C1 segment of cervical spinal cord (tissue), 14 donors: ENCODE measurements around the gene LRRC75B.
"Not testable (repeated sequence)": the region's sequence is repeated elsewhere in the genome, so short reads cannot be mapped to it uniquely, and the experiment has no call there.

Experiments used
- DNase-seq, 14 donors: peaks; one replicate each; lab custom pipeline; 2025; lab: John Stamatoyannopoulos, UW

The LRRC75B gene

DNA sequence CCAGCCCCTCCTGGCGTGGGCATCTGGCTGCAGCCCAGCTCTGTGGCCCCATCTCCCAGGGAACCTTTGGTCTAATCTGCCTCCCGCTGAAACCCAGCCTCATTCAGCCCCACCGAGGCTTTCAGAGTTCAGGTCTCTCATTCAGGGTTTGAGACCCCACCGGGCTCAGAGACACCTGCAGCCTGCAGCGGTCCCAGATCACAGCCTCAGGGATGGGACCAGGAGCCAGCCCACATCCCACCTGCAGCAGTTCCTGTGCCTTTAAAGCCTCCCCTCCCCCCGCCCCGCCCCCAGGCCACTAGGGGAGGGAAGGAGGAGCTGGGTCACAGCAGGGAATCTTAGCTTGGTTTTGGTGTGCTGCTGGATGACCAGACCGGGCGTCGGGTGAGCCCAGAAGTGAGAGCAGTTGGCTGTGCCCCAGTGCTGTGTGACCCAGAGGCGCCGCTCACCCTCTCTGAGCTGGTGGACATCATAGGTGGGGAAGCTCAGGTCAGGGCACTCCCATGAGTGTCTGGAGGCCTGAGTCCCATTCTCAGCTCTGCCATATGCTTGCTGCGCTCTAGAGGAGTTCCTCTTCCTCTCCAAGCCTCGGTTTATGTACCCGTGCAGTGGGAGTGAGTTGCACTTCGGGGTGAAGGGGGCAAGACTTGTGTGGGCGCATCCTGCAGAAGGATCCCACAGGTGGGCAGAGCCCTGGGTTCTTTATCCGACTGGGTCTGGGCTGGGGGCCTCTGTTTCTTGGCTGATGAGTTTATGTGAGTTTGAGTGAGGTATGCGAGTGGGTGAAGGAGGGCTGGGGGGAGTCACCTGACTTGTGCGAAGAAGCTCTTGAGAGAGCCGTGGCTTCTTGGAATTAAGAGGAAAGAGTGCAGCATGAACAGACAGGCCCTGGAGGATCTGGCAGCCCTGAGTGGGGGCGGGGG lies 10.2 kb upstream of the LRRC75B start, which contains the start of gene GGT1:
Gene GGT1 (plus strand): TSS at position 347 of the 923 bp plus-strand sequence. CDS start 7,889 bp downstream, outside the sequence.
- not testable (repeated sequence) for DNase-seq

DNA sequence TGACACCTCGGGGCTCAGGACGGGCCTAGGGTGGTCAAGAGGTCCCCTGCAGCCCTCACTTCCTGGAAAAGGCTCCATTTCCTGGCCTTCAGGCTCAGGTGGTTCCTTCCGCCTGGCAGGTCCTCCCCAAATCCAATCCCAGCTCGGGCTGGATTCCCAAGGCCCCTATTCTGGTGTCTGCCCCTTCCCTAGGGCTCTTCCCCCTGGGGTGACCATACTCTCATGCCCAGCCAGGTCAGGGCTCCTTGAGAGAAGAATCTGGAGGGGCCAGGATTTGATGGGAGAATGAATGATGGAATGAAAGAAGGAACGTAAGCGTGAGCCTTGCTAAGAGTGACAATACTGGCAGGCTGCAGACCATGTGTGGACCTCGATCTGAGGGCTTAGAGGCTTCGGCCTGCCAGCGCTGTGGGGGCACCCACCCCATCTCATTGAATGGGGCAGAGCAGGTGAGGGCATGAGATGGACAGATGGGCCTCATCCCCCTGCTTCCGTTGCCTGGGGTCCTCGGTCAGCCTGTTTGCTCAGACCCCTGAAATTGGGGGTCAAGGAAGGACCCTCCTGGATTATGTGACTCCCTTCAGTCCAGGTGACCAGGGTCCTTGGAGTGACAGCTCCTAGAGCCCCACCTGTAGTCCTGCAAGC lies 9.4 kb upstream of the LRRC75B start:
- DNase-seq = not testable (repeated sequence)

DNA sequence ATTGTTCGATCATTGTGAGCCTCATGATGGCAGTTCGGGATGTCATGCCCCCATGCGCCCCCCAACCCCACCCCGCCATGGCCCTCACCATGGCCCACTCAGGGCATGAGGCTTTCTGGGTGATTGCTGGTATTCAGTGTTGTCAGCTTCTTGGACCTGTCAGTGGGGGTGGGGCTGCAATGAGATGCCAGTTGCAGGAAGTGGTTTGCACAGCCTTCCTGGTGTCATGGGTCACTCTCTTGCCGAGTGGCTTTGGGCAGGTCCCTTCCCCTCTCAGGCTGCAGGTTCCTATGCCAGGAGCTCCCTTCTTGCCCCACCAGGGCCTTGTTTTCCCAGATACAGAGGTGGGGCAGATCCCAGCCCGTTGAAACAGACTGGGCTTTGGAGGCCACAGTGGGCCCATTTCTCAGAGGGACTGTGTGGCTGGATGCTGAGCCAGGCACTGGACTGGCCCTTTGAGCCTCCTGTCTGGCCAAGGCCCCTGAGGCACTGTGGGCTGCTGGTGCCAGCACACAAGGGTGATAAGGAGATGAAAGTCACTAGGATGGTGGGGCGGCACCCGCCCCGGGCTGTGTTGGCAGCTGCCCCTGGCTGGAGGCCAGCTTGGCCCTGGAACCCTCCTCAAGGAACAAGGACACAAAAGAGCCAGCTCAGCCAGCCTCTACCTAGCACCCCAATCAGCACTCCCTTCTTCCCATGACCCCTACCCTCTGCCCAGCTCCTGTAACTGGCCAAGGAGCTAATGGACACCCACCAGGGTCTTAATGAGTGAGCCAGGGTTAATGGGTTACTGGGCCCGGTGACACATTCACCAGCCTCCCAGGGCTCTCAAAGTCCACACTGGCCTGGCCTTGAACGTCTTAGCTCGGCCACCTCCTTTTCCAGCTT lies 8.6 kb upstream of the LRRC75B start:
- no peak for DNase-seq

DNA sequence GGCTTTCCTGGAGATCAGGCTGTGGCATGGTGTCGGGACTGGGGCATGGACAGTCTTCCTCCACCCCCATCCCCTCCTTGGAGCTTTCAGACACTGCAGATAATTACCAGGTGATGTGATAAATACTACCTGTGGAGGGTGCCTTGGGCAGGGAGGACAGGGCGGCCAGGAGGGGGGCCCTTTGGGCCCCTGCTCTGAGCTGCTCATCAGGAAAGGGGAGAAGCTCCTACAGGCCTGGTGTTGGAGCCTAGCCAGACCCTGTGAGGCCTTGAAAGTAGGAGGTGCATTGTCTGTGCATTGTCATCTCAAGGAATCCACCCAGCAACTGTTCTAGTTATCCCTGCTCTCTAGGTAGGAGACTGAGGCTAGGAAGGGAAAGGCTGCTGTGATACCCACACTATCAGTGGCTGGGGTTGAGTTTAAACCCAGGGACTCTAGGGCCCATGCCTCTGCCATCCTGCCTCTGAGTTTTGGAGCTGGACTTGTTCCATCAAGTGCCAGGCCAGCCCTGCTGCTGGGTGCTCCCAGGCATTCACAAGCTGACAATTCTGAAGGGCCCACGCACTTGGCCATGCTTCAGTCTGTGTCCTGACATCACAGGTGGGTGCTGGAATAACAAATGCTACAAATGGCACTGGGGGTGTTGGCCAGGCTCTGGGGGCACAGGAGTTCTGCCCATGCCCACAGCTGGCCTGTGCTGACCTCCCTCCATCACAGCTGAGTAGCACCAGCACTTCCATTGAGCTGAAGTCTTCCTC lies 7.3 kb upstream of the LRRC75B start:
- DNase-seq = not testable (repeated sequence)

DNA sequence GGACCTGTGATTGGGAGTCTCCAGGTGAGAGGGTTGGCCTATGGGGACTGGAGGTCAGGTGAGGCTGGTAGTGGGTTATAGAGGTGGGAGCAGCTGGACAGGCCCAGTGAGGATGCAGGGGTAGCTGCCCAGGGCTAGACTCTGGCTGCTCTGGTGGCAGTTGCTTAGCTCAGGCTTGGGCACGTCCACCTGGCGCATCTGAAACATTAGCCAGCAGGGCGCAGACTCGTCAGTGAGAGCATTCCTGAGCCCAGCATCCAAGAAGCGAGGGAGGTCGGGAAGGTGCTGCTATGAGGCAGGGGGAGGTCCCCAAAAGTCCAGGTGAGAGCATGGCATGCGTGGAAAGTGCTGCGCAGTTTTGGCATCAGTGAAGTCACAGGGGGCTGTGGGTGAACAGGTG lies 6.6 kb upstream of the LRRC75B start:
- no peak for DNase-seq

DNA sequence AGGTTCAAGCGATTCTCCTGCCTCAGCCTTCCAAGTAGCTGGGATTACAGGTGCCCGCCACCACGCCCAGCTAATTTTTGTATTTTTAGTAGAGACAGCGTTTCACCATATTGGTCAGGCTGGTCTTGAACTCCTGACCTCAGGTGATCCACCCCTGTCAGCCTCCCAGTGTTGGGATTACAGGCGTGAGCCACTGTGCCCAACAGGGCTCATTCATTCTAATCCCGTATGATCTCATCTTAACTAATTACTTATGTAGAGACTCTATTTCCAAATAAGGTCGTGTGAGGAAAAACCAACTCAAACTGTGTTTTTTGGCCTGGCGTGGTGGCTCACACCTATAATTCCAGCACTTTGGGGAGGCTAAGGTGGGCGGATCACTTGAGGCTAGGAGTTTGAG lies 4.2 kb upstream of the LRRC75B start:
- not testable (repeated sequence) for DNase-seq

DNA sequence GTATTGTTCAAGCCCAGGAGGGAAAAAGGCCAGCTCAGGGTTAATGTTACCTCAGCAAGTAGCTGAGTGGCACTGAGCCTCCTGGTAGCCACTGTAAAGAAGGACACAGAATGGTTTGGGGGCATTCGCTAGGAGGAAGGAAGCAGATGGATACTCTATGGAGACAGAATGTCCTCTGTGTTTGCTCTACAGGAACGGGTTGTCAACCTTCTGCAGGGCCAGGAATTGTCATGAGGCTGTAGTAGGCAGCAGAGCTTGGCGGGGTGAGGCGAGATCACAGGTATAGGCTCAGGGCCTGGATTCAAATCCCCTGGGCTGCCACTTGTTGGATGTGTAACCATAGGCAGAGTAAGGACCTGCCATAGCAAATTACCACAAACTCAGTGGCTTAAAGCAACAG lies 3.0 kb upstream of the LRRC75B start:
- no peak for DNase-seq

DNA sequence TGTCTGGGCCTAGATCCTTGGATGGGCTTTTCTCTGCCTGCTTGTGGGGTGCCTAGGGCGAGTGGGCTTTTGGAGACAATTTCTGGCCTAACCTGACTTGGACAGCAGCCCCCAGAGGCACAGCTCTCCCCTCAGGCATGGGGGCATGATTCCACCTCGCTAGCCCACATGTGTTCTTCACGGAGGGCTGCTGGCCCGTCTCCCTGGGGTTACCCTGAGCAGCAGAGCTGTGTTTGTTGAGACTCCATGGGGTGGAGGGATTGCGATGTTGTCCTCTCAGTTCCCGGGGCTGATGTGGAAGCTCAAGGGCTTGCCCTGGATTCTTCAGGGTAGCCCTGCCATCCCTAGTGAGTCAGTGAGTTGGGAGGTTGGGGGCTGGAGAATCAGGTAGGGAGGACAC lies 2.4 kb upstream of the LRRC75B start:
- DNase-seq = no peak

DNA sequence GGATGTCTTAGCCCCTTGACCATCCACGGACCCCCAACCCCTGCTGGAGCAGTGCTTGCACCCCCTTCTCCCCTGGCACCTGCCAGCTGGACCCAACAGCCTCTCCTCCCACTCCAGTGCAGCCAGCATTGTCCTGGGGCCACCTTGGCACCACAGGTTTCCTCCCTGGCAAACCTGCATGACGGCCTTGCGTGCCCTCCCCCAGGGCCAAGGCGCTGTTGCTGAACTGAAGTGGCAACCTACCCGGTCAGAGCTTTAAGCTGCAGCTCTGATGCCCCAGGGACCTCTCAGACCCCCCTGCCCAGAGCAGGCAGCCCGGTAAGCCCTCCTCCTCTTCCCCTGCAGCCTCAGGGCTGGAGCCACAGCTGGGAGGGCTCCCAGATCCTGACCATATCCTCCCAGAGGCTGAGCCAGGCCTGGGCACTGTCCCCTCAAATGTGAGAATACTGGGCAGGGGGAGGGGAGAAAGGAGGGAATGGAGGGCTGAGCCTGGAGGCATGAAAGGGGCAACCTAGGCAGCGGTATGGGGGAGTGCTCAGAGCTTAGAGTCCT lies 1.8 kb upstream of the LRRC75B start:
- DNase-seq = no peak

DNA sequence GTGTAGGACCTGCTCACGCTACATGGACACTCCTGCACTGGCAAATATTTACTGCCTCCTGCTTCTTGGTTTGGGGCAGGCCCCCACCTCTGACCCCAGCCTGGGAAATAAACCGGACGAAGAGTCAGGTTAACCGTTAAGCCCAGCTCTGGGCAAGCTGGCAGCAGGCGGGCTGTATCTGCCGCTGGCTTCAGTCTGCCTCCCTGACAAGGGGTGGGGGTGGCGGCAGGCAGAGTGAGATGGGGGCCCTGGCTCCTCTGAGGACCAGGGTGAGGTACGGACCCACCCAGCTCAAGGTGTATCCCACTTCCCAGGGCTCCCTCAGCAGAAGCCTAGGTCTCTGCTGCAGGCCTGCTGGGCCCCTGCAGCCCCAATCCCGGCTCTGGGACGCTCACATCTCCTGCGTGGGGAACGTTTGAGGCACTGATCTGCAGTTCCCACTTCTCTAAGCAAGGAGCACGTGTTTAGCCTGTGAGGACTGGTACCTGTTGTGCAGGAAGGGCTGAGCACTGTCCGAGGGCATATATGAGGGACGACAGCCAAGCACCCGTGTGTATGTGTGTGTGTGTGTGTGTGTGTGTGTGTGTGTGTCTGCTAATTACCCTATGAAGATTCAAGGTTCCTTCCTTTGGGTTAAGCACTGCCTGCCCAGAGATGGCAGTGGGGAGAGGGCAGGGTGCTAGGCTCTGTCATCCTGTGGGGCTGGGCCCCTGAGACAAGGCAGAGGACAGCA lies 1.1 kb upstream of the LRRC75B start:
- DNase-seq = no peak

DNA sequence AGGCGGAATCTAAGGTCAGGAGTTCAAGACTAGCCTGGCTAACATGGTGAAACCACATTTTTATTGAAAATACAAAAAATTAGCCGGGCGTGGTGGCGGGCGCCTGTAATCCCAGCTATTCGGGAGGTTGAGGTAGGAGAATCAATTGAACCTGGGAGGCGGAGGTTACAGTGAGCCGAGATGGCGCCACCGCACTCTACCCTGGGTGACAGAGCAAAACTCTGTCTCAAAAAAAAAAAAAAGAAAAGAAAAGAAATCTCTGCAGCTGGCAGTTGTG lies 624 bp upstream of the LRRC75B start:
- DNase-seq = not testable (repeated sequence)

DNA sequence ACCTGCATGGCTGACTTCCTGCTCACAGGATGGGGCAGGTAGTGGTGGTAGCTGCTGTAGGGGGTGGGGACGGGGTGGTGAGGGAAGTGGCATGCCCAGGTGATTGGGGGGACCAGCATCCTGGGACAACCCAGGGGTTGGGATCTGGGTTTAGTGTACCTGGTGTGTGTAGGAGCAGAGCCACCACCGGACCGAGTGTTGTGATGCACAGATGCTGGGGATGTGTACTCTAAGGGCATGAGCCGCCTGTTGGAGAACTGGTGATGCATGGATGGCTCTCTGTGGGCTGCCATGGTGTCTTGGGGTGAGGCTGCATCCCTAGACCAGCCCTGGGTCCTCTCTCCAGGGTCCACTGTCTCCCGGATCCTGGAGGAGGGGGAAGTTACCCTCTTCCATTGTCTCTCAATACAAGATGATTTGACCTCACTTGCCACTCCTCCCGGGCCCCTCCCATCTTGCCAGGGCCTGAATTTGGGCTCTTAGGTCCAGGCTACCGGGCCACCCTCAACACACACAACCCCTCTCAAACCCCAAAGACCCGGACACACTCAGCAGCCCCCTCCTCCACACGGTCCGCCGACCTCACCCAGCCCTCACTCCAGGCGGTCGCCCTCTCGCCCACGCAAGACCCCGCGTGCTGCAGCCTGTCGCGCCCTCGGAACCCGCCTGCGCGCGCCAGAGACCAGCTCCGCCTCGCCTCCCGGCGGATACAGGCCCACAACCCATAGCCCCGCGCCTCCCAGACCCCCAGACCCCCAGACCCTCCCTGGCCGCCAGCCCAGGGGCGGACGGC lies 619 bp downstream of the LRRC75B start:
- peak in 2 of 14 donors; percentile 33 to 42 for DNase-seq

DNA sequence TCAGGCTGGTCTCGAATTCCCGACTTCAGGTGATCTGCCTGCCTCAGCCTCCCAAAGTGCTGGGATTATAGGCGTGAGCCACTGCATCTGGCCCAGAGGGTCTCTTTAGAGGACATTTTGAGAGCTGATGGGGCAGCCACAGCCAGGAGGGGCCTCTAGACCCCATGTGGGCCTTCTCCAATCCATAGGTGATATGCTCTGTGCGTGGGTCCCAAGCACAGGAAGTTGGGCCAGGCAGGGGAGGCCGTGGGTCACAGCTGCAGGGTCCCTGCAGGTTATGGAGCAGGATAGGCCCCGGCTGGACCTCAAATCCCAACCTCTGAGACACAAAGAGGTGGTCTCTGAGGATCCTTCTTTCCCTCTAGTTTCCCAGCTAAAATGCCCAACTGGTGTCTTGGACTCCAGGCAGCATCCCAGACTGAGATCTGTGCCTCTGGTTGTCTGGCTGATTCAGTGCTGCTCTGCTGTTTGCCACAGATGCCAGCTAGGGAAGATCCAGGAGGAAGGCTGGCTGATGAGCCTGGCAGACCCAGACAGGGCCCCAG lies 1.5 kb downstream of the LRRC75B start:
- DNase-seq = no peak

DNA sequence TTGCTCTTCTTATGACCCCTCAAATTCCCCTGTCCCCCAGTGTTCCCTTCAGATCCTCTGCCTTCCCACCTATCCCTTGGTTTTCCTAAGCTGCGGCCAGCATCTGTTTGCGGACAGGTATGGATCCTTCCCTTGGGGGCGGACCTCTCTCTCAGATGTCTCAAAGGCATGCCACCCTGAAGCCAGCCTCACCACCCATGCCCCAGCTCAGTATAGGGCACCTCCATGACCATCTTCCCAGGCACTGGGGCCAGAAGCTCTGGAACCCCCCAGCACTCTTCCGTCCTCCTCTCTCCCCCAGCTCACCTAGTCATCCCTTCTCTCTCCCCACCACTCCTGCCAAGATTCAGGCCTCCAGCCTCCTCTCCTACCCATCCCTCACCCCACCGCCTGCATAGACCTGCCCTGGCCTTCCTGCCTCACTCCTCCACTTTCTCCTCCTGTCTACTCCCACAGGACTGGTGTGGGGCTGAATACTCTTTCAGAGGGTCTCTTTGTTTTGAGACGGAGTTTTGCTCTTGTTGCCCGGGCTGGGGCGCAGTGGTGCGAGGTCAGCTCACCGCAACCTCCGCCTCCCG lies 2.2 kb downstream of the LRRC75B start:
- no peak for DNase-seq

DNA sequence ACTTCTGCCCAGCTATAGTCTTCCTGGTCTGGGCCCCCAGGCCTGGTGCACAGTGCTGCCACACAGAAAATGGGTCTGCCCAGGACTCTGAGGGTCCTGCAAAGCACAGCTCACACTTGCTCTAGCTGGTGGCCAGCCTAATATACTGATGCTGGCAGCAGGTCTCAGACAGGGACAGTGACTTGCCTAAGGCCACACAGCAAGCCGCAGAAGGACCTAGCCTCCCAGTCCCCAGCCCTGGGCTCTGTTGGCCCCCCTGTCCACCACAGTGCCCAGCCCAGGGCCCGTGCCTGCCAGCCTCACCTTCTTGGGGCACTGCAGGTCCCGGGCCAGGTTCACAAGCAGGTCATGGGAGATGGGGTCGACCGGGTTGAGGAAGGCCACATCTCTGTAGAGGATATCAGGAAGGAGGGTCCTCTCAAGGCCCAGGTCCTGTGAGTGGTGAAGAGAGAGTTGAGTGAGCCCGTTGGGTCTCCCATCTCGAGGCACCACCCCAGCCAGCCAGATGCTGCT lies 3.3 kb downstream of the LRRC75B start:
- DNase-seq = no peak

DNA sequence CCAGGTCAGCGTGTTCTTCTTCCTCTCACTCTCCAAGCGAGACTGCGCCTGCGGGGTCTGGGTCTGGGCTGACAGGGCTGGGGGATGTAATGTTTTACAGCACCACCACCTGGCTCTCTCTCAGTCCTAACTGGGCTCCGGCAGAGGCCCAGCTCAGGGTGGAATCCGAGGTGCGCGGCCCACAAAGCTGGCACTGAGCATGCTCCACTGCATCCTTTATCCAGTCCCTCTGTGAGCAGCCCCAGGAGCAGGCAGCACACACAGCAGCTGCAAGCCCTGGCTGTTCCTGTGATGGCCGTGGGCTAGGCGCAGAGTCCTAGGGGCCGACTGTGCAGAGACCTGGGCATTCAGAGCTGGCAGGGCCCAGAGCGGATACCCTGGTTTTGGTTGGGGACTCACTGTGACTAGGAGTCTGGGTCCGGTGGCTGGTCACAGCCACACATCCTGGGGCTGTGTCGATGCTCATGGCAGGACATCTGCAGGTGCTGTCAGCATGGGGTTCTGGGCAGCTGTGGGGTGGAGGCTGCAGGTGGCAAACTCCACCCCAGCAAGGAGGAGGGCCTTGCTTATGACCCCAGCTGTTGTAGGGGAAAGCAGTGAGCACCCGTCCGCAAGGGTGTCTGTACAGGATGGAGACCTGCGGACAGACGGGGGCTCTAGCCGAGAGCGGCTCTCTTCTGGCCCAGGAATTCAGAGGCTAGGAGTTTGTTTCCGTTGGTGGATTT lies 4.0 kb downstream of the LRRC75B start:
- DNase-seq = peak in 2 of 14 donors; percentile 65 to 71

DNA sequence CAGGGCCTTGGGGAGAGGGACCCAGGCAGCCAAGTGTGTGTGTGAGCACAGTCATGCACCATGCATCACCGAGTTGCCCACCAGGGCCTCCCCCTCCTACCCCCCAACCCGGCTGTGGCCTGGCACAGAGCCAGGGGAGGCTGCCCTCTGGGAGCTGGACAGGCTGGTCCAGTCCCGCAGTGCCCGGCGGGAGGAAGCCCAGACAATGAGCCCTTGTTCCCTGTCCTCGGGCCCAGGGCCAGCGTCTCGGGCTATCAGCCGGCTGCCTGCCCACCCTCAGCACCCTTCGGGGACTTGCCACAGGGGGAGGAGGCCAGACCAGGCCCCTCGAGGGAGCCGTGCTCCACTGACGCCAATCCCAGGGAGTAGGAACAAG lies 4.5 kb downstream of the LRRC75B start:
- peak in 13 of 14 donors; percentile 22 to 90 (median 78) for DNase-seq

DNA sequence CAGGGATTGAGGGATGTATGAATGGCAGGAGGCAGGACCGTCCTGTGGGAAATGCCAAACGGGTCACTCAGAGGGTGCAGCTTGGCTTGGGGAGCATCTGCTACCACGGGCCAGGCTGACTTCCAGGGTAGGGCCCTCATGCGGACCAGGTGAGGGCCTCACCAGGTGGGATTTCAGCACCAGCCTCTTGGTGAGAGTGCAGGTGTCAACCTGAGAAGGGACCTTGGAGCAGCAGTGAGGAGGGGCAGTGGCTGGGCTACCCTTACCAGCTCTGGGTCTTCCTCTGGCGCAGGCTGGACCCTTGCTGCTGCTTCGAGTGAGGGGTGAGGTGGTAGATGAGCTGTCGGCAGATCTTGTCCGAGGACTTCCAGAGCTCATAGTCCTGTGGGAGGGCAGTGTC lies 4.9 kb downstream of the LRRC75B start:
- no peak for DNase-seq
